ENCODE measurements around the gene ARPP19. TPM values are rescaled to one million over a fixed set of nuclear protein-coding genes. Genes with fewer than 3 reads are reported as not detected.
"Not testable (repeated sequence)": the region's sequence is repeated elsewhere in the genome, so short reads cannot be mapped to it uniquely, and the experiment has no call there.

Gene ARPP19
- total RNA-seq, 1 donor from 2014 or later, result 71.7 TPM

DNA sequence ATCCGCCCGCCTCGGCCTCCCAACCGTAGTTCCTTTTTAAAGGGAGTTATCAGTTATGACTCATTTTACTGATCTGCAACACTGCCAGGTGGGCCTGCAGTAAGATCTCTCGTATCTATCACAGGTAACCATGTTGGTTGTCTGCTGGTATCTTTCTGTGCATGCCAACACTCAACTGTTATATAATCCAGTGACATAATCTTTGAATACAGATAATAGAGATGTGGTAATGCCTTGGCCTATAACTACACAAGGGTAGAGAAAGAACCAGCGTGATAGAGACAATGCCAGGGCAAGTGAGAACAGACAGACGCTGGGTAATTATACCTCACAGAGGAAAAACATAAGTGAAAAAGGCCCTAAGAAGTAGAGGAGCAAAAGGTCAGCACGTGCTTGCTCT, 11.0 kb upstream of the ARPP19 start:
- H3K27me3 ChIP-seq, result no peaks in the 10 kb centered on the region
- no peak for DNase-seq (ENCODE audit: low spot score in 2 of 2)
- H3K27ac ChIP-seq, result no peak overlapping the region
- no peak overlapping the region for H3K4me3 ChIP-seq
- H3K4me1 ChIP-seq, result no peaks in the 10 kb centered on the region
- H3K9me3 ChIP-seq, result no peaks in the 10 kb centered on the region
- peaks cover 6 to 11% of the 10 kb centered on the region in 2 donors for H3K36me3 ChIP-seq
- TF ChIP-seq CTCF (IDR thresholded peaks at IDR 0.05), result no peak
- intact Hi-C loops (cut with DNase I), result no loop called here

DNA sequence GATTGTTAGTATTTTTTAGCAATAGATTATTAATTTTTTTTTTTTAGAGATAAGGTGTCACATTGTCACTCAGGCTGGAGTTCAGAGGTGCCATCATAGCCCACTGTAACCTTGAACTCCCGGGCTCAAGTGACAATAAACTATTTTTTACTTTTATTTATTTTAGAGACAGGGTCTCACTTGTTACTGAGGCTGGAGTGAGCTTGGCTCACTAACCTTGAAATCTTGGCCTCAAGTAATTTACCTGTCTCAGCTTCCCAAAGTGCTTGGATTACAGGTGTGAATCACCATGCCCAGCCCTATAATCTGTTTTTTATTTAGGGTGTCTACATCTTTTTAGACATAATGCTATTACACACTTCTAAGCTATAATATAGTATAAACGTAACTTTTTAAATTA, 7.9 kb upstream of the ARPP19 start:
- no peak overlapping the region for H3K4me3 ChIP-seq
- no peak for DNase-seq (ENCODE audit: low spot score in 2 of 2)
- H3K27me3 ChIP-seq, result no peaks in the 10 kb centered on the region
- no peaks in the 10 kb centered on the region for H3K36me3 ChIP-seq
- no peak overlapping the region for H3K27ac ChIP-seq
- H3K4me1 ChIP-seq, result no peaks in the 10 kb centered on the region
- TF ChIP-seq CTCF (IDR thresholded peaks at IDR 0.05), result no peak
- no peaks in the 10 kb centered on the region for H3K9me3 ChIP-seq
- intact Hi-C loops (cut with DNase I), result no loop called here

DNA sequence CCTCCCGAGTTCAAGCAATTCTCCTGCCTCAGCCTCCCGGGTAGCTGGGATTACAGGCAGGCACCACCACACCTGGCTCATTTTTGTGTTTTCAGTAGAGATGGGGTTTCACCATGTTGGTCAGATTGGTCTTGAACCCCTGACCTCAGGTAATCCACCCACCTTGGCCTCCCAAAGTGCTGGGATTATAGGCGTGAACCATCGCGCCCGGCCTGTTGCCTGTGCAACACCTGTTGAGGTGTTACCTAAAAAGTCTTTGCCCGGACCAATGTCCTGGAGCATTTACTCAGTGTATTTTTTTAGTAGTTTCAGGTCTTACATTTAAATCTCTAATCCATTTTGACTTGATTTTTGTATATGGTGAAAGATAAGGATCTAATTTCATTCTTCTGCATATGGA, 6.7 kb upstream of the ARPP19 start:
- DNase-seq (ENCODE audit: low spot score in 2 of 2); H3K9me3 ChIP-seq; intact Hi-C loops (cut with DNase I); H3K36me3 ChIP-seq; H3K4me3 ChIP-seq; H3K4me1 ChIP-seq; H3K27ac ChIP-seq; H3K27me3 ChIP-seq: not testable (repeated sequence)

- TF ChIP-seq CTCF (IDR thresholded peaks at IDR 0.05), result no peak
- intact Hi-C loops (cut with DNase I), result no loop called here
- DNase-seq (ENCODE audit: low spot score in 2 of 2), result no peak
- Histone ChIP-seq H3K9me3 (no peaks in the 10 kb centered on the region), H3K36me3 (no peaks in the 10 kb centered on the region), H3K27me3 (no peaks in the 10 kb centered on the region), H3K4me3 (no peak overlapping the region), H3K4me1 (no peaks in the 10 kb centered on the region), H3K27ac (no peak overlapping the region)
Observed at GRCh38 chr15:52575072-52575471, 6.2 kb upstream of the ARPP19 start.

DNA sequence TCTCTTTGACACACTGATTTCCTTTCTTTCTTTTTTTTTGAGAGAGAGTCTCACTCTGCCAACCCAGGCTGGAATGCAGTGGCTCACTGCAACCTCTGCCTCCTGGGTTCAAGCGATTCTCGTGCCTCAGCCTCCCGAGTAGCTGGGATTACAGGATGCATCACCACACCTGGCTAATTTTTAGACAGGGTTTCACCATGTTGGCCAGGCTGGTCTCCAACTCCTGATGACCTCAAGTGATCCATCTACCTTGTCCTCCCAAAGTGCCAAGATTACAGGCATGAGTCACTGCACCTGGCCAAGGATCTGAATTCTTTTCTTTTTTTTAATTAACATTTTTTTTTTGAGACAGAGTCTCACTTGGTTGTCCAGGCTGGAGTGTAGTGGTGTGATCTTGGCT, 5.8 kb upstream of the ARPP19 start:
- H3K27me3 ChIP-seq; H3K4me1 ChIP-seq; H3K36me3 ChIP-seq; intact Hi-C loops (cut with DNase I); DNase-seq (ENCODE audit: low spot score in 2 of 2); H3K27ac ChIP-seq; H3K9me3 ChIP-seq; H3K4me3 ChIP-seq: not testable (repeated sequence)

- no peak for DNase-seq (ENCODE audit: low spot score in 2 of 2)
- intact Hi-C loops (cut with DNase I), result loop anchor here (2.0 to 10.0 kb wide), 4 partner anchors 39 to 391 kb away; partner anchors contain the start of gene MYO5A
- peaks cover 3 to 17% of the 10 kb centered on the region in 2 donors for H3K4me1 ChIP-seq
Observed at GRCh38 chr15:52567871-52568600, 794 bp downstream of the ARPP19 start.

More at GRCh38 chr15:52567871-52568600, 794 bp downstream of the ARPP19 start:
- H3K27ac ChIP-seq, result peak overlapping the region; percentile 93 to 96
- TF ChIP-seq CTCF (IDR thresholded peaks at IDR 0.05), result no peak
- H3K4me3 ChIP-seq, result peak overlapping the region; percentile 81 to 88
- H3K27me3 ChIP-seq, result no peaks in the 10 kb centered on the region
- no peaks in the 10 kb centered on the region for H3K36me3 ChIP-seq
- no peaks in the 10 kb centered on the region for H3K9me3 ChIP-seq
